HT-29 (cell line): Measurements from ENCODE around the gene PPFIBP1. TPM values are rescaled to one million over a fixed set of nuclear protein-coding genes. Genes with fewer than 3 reads are reported as not detected.

Source experiments
- DNase-seq: peaks from one replicate; pipeline ENCODE4 v3.0.0-alpha.2; 2015; ENCODE audit warnings: low spot score
- total RNA-seq: library from RNA; depleted of rRNA; stranded (reverse); fragments of >200 nt; shearing (Covaris generic); gene quantifications from 2 replicates; pipeline ENCODE4 v1.2.3, GENCODE V29; 2014; rRNA removed

Gene PPFIBP1
- 17.6 and 18.4 TPM in 2 replicates for total RNA-seq

DNA sequence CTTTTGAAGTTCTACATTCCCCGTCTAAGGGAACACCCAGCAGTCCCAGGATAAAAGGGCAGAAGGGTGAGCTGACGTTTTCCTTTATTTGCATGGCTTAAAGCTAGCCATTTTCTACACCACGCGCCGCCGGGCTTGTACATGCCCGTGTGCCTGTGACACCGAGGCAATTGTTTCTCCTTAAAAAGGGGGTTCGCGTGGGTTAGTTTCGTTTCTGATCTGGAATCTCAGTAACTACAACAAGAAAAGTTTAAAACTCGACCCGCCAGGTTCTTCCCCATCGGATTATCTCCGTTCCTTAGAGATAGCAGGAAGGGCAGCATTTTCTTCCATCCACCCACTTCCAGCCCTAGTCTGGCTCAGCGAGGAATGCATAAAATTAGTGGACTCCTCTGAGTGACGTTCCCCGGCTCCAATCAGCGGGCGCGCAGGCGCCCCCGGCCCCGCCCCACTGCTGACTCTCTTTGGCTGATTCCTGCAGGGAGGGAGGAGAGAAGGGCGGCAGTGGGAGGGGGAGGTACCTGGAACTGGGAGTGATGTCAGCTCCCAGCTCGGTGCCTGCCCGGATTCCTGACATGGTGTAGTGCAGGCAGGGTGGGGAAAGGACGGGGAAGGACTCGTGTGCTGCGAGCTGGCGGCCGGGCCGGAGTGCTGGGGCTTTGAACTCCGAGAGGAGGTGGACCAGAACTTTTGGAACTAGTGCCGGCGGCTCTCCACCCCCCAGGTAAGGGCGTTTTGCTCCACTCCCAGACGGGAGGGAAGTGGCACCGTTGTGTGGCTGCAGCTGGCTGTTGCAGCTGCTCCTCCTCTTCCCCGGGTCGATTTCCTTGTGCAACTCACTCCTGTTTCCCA is at the start of gene PPFIBP1:
Gene PPFIBP1 (plus strand): TSS at position 565 of the 852 bp plus-strand sequence. CDS start 109,191 bp downstream, outside the sequence.
- peak; percentile 100 for DNase-seq

DNA sequence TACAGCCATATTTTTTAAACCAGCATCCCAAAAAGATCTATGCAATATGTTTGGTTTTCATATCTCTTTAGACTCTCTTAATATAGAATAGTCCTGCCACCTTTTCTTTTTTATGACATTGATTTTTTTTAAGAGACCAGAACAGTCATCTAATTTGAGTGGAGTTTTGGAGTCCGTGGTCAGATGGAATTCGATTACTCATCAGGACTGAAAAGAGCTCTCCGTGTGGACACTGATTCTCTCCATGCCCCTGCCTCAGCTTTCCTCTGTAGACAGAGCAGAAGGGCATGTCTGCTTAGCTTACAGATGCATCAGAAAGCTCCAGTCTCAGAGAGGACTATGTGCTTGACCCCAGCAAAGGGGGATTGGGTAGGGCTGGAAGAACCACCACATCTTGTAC is 49.7 kb upstream of the PPFIBP1 start:
- DNase-seq = no peak

DNA sequence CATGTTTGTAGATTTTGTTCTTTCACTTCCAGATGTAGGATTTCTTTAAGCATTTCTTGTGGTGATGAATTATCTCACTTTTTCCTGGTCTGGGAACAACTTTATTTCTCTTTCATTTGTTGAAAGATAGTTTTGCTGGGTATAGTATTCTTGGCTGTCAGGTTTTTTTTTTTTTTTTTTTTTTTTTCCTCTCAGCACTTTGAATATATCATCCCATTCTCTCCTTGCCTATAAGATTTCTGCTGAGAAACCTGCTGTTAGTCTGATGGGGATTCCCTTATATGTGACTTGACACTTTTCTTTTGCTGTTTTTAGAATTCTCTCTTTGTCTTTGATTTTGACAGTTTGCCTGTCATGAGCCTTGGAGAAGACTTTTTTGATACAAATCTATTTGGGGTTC is 47.0 kb upstream of the PPFIBP1 start:
- DNase-seq = no peak

DNA sequence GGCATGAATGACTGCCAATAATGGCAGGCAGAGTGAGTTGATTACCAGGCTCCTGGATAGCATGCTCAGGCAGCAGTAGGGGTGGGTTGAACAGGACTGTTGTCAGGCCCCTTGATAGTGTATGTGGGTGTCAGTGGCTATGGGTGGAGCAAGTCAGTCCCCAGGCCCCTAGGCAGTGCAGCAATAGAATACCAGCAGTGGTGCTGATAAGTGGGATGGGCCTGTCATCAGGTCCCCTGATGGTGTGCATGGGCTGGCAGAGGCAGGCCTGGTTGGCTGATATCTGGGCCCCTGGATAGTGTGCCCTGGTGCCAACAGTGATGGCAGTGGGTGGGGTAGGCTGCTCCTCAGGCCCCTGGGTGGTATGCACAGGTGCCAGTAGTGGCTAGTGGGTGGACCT is 45.1 kb upstream of the PPFIBP1 start:
- DNase-seq = no peak

DNA sequence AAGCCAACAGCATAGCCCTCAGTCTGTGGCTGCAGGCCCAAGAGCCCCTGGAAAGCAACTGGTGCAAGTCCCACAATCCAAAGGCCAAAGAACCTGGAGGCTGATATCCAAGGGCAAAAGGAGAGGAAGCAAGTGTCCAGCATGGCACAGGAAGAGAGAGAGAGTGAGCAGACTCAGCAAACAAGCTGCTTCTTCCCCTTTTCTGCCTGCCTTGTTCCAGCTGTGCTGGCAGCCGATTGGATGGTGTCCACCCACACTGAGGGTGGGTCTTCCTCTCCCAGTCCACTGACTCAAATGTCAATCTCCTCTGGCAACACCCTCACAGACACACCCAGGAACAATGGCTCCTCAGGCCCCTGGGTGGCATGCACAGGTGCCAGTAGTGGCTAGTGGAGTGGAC is 44.0 kb upstream of the PPFIBP1 start:
- no peak for DNase-seq

DNA sequence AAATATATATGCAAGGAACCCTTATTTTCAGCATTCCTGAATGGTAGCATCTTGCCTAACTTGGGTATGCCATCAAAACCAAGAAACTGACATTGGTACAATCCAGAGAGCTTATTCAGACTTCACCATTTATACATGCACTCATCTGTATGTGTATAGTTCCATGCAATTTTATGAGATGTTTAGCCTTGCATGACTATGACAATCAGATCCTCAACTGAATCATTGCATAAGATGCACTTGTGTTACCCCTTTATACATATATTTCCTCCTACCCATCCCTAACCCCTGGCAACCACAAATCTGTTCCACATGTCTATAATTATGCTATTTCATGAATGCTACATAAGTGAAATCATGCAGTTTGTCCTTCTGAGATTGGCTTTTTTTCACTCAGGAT is 37.0 kb upstream of the PPFIBP1 start:
- DNase-seq = no peak

DNA sequence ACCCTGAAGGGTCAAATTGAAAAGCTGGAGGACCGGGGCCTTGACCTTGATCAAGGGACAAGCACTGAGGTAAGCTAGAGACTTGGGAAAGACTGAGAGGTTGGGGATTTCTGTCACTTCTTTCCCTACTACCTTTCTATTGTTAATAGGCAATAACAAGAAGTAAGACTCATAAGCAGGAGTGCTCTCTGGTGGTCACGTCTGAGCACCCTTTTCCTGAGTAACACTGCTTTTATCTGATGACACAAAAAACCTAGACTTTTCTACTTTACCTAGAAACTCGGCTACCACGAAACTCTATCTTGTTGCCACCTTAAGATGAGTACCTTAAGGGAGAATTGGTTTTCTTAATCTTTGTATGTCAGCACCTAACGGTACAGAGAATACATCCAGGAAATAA is 35.5 kb upstream of the PPFIBP1 start:
- DNase-seq = no peak

DNA sequence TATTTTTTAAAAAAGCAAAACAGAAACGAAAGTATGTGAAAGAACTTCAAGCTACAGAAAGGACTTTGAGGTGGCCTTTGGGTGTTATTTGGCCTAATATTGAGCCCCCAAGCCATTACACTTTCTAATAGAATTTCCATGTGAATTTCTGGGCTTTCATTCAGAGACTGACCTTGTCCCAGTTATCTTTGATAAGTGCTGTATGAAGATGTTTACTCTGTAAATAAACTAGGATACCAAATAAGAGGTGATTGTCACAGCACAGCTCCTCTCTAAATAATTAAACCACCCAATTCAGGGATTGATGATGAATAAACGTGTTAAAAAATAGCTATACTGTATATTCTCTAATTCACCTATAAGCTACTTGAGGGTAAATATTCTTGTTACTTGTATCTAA is 32.8 kb upstream of the PPFIBP1 start:
- DNase-seq = no peak

DNA sequence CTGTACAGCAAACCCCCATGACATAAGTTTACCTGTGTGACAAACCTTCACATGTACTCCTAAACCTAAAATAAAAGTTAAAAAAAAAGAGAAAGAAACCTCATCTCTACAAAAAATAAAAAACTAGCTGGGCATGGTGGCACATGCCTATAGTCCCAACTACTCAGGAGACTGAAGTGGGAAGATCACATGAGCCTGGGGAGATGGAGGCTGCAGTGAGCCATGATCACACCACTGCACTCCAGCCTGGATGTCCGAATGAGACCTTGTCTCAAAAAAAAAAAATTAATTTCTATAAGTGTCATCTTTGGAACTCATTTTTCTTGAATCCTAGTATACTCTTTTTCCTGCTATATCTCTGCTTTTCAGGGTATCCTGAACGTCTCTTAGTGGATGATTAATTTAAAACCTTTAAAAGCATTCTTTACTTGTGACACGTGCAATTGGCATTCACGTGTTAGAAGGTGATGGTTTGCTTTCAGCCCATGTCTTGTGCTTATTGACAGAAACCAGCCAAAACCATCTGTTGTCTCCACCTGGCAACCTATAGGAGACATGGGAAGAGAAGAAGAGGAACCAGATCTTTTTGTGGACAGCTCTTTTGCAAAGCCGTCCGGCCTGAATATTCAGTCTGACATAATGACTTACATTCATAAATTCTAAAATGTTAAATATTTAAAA is 30.6 kb upstream of the PPFIBP1 start:
- DNase-seq = no peak

DNA sequence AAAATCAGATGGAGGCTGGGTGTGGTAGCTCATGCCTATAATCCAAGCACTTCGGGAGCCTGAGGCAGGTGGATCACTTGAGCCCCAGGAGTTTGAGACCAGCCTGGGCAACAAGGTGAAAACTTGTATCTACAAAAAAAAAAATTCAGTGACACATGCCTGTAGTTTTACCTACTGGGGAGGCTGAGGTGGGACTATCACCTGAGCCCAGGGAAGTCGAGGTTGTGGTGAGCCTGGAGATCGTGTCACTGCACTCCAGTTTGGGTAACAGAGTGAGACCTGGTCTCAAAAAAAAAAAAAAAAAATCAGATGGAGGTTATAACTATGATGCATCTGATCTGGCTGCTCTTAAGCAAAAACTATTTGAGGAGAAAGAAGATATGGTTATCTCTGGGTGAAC is 26.6 kb upstream of the PPFIBP1 start:
- no peak for DNase-seq

DNA sequence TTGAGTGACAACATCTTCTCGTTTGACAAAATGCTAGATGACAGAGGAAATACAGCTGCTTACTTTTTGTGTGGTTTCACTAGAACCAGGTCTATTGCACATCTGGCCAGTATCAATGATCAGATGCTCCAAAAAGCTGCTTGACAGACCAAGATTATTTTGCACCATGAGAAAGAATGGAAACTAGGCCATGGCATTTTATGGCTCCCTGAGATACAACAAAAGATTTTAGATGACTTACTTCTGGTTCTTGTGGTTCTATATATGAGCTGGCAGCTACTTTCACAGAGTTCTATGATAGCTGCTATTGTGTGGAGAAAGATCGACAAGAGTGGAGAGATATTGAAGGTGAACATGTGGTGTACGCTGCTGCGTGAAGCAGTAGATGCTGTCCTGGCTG is 25.9 kb upstream of the PPFIBP1 start:
- DNase-seq = no peak

DNA sequence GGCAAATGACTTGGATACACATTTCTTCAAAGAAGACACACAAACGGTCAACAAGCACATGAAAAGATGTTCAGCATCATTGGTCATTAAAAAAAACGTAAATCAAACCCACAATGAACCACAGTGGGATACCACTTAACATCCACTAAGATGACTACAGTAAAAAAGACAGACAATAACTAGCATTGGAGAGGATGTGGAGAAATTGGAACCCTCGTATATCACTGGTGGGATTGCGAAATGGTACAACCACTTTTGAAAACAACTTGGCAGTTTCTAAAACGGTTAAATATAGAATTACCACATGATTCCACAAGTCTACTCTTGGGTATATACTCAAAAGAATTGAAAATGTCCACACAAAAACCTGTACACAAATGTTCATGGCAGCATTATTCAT is 25.2 kb upstream of the PPFIBP1 start:
- DNase-seq = no peak

DNA sequence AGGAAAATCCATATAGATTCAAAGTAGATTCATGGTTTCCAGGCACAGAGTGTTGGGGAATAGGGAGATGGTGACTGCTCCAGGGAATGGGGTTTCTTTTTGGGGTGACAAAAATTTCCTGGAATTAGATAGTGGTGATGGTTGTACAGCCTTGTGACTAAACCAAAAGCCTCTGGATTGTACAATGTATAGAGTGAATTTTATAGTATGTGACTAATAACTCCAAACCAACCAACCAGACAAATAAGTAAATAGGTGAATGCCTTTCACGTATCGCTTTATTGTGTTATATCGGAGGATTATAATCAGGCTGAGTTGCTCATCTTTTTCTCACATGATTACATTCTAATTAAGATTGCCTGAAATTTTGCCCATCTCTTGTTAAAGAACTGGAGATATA is 24.6 kb upstream of the PPFIBP1 start:
- DNase-seq = no peak

DNA sequence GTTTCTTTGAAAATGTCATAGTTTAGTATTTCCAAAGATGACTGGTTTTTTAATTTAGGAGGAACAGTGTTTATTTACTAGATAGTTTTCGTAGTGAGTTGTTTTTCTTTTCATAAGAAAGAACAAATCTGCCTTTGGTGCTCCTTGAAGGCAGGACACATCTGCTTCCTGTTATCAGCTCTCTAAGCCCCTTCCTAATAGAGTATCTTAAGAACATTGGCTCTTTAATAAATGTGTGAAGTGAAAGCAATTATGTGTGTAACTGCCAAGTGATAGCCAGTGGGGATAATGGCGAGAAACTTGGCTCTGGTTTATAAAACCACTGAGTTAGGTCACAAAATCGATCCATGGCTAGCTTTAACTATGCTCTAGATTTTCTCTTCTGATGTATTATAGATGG is 23.5 kb upstream of the PPFIBP1 start:
- DNase-seq = no peak

DNA sequence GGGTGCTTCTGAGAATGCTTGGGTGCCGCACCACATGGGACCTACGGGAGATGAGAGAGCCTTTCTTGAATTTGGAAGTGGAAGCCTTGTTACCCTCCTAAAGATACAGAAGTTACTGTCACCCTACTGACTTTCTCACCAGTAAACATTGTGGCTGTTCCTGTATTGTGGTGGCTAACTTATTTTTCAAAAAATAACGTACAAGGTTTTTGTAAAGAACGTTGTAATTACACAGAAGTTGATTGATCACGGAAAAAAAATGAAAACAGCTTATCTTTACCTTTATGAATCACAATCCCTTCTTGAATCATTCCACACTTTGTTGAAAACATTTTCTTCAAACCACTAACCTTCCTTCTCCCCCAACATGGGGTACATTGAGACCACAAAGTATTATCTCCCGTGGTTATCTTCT is 22.0 kb upstream of the PPFIBP1 start:
- no peak for DNase-seq

DNA sequence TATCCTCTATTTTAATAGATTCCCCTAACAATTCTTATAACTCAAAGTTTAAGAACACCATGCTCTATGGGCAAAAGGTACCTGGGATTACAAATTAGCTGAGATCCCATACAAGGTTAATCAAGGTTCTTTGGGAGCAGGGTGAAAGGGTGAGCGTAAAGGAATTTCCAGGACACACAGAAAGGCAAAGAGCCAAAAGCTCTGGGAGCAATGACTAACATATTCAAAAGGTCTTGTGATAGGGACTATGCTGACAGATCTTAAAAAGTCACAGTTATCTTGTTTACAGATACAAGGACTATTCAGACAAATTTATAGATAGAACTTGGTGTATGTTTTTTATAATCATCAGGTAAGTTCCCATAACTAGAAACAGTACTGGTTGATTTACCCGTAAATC is 19.5 kb upstream of the PPFIBP1 start:
- DNase-seq = no peak

DNA sequence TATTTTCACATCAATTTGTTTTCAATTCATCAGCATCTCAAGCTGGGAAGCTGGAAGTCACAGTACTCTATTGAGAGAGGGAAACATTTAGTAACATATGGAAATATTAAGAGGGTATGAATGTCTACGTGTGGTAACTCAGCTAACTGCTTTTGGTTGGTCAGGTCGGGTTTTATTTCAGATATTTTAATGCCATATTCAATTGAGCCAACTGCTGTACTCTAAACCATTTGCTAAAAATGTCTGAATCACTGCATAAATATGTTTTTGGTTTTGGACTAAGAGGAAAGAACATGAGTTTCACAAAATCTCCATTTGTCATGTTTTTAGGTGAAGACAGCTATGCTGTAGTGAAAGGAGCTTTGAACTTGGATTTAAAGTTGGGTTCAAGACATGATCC is 18.9 kb upstream of the PPFIBP1 start:
- DNase-seq = no peak

DNA sequence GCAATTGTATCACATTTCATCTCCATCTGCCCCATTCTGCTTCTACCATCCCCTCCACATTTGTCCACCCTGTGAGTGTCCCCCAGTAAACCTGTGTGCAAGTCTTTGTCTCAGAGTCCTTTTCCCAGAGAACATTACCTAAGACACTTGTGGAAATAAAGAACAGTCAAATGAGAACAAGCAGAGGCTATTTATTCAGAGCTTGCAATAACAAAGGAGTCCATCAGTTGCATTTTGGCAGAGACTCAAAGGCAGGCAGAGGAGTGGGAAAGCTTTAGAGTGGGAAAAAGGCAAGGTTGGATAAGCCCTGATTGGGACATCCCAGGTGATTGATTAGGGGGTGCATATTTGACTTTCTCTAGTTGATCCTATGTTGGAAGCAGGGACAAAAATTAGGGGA is 18.2 kb upstream of the PPFIBP1 start:
- DNase-seq = no peak

DNA sequence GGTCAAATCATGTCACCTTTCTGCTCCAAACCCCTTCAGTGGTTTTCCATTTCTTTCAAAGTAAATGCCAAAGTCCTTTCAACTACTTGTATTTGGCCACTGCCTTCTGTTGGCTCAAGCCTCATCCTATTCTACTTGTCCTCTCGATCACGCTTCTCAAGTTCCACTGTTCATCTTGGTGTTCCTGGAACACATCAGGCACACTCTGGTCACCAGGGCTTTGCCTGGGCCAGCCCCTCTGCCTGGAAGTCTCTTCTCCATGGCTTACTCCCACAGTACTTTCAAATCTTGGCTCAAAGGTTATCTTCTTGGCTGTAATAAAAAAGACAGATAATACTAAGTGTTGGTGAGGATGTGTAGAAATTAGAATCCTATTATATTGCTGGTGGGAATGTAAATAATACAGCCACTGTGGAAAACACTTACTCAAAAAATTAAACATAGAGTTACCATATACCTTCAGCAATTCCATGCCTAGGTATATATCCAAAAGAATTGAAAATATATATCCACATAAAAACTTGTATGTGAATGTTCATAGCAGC is 17.3 kb upstream of the PPFIBP1 start:
- DNase-seq = no peak

DNA sequence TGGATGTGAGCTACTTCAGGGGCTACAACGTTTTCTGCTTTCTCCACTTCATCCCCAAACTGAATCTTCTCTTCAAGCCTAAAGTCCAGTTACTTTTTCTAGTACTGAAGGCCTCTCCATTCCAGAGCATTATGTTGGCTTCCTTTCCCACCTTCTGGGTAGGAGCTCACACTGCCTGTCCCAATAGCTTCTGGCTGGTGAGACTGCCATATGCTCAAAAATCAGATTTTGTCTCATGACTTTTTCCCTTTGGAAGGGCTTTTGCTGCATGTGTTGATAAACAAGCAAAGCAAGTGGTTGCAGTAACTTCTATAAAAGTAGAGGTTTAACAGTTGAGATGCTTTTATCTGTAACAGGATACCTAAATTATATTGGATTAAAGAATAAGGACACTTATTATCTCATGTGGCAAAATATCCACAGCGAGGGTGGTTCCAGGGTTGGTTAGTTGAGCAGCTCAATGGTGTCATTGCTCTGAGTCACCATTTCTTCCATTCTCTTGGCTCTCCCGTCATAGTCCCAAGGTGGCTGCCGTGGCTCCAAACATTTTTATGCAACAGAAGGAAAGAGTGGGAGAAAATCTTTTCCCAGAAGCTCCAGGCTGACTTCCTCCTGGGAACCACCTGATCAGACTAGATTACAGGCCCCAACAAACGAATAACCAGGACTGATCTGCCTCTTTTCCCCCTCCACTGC is 15.1 kb upstream of the PPFIBP1 start:
- DNase-seq = no peak

DNA sequence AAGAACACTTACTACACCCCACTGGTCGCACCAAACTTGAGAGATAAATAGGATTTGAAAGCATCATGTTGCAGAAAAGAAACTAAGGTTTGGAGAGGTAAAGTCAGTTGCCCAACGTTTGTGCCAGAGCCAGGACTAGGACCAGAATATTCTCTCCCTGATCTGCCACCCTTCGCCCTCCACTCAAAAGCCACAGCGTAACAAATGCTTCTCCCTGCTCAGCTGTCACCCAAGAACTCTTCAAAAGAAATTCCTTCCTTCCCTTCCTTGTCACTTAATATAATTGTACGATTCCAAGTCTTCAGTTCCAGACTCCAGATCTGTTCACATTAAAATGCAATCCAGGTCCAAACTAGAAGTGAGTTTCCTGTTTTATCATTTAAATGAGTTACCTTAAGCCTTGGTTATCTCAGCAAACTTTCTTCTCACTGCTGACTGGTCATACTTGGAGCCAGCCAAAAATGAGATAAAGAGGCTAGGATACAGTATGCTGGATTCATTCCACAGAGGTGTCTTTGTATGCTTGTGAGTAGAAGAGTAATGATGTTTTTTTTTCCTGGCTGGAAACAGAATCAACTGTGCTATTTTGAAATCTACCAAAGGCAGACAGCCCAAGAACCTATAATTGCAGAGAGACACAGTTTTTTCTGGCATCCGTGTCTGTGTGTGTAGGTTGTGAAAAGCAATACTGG is 12.8 kb upstream of the PPFIBP1 start:
- no peak for DNase-seq

DNA sequence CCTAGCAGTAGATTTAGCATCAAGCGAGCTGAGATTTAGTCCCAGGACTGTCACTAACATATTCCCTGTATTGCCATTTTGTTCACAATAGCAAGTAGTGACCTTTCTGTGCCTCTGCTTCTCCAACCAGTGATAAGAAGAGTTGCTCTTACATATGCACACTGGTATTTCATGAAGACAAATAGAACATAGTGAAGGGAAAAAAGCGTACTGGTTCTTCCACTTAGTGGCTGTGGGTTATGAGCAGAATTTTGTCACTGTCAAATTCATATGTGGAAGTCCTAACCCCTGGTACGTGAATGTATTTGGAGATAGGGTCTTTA is 12.3 kb upstream of the PPFIBP1 start:
- no peak for DNase-seq
